Right hindlimb (tissue), 1 donor: ENCODE data around the gene C5AR1.
"Not testable (repeated sequence)": the region's sequence is repeated elsewhere in the genome, so short reads cannot be mapped to it uniquely, and the experiment has no call there.

Experiments used
- DNase-seq: peaks from one replicate; pipeline ENCODE4 v3.0.0-alpha.2; 2018

The C5AR1 gene

DNA sequence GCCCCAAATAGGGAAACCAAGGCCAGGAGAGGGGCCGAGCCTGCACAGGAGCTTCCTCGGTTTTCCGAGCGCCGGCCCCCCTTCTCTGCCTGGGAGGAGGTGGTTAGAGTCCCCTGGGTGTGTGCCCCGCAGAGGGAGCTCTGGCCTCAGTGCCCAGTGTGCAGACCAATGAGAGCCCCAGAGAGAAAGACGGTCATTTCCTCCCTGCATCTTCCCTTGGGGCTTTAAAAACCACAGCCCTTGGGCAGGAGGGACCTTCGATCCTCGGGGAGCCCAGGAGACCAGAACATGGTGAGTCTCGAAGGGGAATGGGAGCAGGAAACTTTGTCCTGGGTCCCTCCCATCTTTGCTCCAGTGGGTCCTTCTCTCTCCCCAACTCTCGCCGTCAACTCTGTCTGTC is at the start of gene C5AR1:
Gene C5AR1, plus strand, starts transcription at position 254 of the 400 bp plus-strand sequence. Its CDS starts 35 bp downstream, at position 289.
- DNase-seq = no peak

DNA sequence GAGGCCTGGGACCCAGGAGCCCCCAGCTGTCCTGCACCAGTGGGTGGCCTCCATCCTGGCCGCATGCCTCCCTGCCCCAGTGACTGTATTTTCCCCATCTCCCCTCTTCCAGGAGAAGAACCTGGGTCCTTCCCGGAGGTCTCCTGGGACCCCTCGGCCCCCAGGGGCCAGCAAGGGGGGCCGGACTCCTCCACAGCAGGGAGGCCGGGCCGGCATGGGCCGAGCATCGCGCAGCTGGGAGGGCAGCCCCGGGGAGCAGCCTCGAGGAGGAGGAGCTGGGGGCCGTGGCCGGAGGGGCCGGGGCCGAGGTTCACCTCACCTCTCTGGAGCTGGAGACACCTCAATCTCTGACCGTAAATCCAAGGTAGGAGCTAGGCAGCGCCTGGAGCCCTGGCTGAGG is 49.2 kb upstream of the C5AR1 start:
- DNase-seq = no peak

DNA sequence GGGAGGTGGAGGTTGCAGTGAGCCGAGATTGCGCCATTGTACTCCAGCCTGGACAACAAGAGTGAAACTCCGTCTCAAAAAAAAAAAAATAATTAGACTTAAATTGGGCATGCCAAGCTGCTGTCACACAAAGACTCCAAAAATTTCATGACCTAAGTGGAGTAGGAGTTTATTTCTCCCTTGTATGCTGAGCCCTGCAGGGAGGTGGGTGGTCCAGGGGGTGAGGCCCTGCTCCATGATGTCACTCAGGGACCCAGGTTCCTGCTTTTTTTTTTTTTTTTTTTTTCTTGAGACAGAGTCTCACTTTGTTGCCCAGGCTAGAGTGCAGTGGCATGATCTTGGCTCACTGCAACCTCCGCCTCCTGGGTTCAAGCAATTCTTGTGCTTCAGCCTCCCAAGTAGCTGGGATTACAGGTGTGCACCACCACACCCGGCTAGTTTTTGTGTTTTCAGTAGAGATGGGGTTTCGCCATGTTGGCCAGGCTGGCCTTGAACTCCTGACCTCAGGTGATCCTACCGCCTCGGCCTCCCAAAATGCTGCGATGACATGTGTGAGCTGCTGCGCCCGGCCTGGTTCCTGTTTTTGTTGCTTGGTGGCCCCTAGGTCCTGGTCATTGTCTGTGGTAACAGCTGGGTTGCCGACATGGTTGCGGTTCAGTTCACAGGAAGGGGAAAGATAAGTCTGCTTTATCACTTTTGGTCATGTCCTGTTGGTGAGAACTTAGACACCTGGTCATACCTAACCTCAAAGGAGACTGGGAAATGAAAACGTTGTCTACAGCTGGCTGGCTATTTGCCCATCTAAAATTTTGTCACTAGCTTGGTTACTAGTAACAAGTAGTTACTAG is 47.5 kb upstream of the C5AR1 start:
- DNase-seq = not testable (repeated sequence)

DNA sequence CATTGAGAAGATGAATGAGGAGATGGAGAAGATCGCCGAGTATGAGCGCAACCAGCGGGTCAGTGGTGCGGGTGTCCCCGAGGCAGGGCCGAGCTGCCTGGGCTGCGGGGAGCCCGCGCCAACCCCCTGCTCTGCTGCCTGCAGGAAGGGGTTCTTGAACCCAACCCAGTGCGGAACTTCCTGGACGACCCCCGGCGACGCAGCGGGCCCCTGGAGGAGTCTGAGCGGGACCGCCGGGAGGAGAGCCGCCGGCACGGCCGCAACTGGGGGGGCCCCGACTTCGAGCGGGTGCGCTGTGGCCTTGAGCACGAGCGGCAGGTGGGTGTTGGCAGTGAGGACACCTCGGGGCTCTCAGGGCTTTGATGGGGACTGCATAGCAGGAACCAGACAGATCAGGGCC is 45.0 kb upstream of the C5AR1 start:
- DNase-seq = no peak

DNA sequence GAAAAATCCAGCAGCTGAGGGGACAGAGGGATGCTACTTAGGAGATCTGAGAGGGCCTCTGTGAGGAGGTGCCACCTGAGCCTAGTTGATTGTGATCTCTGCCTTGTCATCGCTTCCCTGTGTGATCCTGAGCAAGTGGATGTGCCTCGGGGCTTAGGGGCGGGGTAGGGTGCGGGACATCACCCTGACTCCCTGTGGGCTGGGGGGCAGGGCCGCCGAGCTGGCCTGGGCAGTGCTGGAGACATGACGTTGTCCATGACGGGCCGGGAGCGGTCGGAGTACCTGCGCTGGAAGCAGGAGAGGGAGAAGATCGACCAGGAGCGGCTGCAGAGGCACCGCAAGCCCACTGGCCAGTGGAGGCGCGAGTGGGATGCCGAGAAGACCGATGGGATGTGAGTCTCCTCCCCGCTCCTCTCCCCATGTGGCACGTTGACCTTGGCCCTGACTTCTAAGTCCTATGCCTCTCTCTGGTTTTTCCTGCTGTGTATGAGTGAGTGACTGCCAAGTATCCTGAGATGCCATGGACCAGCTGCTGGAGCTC is 43.2 kb upstream of the C5AR1 start:
- DNase-seq = no peak

DNA sequence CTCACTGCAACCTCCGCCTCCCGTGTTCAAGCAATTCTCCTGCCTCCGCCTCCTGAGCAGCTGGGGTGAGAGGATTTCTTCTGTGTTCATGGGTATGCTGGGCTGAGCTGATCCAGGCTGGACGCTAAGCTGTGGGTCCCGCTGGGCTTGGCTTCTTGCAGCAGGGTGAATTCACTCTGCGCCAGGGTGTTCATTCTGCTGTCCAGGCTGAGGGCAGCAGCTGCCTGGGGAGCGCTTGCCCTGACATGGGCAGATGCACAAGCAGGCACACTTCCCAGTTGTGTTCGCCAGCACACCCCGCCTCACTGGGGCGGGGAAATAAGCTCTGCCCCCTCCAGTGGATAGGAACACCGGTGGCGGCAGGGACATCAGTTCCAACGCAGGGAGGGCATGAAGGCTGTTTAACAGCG is 42.3 kb upstream of the C5AR1 start:
- no peak for DNase-seq

DNA sequence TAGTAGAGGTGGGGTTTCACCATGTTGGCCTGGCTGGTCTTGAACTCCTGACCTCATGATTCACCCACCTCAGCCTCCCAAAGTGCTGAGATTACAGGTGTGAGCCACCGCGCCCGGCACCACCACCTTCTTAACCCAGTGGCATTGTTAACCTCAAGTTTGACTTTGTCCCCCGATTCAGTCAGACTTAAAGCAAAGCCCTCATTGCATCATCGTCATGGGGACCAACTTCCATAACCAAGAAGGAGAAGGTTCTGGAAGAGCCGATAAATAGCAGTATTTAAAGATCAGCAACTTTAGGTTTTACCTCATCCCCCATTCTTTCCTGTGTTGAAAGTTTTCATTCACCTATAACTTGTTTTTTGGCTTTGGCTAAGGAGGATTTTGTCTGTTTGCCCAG is 41.6 kb upstream of the C5AR1 start:
- no peak for DNase-seq

DNA sequence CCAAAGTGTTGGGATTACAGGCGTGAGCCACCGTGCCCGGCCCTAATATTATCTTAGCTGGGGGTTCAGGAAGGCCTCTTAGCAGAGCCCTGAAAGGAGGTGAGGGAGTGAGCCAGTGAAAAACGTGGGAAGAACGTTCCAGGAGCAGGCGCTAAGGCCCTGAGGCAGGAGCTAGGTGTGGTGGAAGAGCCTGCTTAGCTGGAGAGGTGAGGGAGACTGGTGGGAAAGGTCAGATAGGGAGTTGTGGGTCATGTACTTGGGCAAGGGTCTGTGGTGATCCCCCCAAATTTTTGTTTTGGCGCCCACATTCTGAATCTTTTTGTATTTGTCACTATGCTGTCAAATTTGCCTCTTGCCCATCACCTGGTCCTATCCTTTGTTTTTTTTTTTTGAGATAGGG is 40.1 kb upstream of the C5AR1 start:
- no peak for DNase-seq

DNA sequence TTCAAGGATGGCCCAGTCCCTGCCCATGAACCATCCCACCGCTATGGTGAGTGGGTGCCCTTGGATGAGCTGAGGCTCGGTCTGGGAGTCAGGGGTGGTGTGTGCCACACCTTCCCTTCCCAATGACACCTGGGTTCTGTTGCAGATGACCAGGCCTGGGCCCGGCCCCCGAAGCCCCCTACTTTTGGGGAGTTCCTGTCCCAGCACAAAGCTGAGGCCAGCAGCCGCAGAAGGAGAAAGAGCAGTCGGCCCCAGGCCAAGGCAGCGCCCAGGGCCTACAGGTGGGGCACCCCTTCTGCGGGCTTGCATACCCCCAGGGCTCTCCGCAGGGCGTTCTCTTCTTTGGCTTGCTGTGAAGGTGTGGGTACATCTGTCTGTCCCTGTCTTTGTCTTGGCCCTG is 39.3 kb upstream of the C5AR1 start:
- DNase-seq = no peak

DNA sequence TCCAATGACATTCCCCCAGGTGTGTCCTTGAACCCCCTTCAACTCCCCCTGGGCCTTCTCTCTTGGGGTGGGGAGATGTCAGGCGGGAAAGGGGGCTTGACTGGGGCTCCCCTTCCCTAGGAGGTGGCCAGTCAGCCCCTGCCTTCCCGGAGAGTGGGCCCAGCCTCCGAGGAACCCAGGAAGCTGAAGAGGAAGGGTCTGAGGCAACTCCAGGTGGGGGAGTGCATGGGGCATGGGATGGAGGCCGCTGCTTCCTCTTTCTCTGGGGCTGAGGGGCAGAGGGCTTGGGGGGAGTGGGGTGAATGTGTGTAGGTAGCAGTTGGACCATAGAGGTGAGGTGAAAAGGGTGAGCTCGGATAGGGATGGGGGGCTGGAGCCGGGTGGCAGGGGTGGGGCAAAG is 37.7 kb upstream of the C5AR1 start:
- DNase-seq = no peak

DNA sequence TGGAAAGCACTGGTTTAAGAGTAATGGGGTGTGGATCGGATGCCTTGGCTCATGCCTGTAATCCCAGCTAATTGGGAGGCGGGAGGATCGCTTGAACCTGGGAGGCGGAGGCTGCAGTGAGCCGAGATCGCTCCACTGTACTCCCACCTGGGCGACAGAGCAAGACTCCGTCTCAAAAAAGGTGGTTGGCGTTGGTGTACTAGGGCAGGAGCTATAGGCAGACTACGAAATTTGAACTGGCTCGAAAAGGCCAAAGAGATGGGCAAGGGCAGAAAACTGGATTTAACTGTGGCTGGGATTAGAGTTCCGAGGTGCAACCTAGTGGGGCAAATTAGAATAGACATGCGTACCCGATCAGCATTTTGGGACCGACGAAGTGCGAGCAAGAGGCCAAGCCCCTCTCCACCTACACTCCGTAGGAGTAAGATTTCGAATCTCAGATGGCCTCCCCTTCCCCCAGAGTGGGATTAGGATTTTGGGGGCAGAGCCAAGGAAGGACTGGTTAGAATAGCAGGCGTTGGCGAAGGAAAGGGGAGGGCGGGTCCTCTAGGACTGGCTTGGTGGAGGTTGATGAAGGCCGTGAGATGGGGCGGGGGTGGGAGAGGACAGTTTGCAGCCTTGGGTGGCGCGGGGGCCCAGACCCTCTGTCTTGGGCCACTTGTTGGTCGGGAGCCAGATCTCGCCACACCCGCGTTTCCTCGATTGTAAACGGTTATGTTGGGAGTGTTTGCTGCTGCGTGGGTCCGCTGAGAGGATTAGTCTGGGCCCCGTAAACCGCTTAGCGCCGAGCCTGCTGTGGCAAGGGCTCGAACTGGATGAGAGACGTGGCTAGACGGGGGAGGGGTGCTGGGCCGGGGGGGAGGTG is 37.0 kb upstream of the C5AR1 start:
- DNase-seq = peak; percentile 76

DNA sequence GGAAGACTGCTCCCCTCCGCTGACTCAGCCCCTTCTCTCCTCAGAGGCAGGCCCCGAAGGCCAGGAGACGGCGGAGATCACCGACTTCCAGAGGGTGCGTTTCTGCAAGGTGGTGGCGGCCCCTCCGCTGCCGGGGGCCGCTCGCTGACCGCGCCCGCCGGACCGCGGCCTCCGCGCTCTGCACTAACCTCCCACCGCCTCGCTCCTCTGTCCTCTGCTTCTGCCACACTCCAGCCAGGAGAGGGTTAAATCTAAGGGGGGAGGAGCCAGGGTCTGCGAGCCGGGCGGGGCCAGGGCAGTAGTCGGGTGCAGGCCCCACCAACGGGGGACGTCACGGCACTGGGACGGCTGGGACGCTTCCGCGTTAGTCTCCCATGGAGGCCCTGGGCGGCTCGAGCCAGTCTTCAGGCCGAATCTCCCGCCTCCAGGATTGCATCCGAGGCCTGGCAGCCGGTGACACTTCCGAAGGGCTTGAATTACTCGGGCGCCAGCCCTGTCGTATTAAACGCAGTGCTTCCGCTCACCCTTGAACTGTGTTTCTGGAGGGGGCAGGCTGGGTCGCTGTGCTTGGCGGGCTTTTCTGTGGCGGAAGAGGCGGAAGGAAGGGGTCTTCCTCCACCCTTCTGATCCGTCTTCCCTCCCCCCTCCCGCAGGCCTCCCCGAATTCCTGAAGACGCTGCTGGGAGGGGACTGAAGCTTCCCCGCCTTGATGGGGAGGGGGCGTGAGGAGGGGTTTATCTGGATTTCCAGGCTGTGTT is 36.2 kb upstream of the C5AR1 start:
- DNase-seq = peak; percentile 97

DNA sequence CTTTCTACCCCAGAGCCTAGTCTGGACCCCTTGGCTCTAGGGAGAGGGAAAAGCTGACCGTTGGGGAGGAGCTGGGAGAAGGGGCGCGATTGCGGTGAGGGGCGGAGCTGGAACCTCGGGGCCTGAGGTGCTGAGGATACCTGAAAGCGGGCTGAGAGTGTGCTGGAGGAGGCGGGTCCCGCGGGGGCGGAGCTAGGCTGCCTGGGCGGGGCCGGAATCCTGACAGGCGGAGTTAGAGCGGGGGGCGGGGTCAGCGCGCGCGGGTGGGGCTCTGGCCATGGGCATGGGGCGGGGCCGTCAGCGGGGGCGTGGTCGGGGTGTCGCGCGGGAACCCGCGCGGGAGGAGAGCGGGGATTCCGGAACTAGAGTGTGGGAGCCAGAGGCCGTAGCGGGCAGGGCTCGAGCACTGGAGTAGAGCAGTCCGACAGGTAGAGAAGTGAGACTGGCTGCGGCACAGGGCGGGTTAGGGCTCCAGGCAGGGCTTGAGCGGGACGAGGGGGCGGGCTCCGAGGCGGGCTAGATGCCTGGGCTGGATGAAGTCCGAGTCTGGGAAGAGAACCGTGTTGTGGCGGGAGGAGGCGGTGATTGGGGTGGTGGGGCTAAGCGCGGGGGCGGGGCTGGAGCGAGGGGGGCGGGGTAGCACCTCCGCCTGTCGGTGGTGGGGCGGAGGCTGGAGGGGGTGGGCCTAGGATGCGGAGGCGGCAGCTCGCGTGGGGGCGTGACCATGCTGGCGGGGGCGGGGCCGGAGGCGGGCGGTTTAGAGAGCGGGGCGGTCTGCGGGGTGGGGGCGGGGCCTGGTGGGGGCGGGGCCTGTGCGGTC is 35.4 kb upstream of the C5AR1 start, which contains the start of gene INAFM1:
Gene INAFM1, plus strand, starts transcription at position 815 of the 820 bp plus-strand sequence. CDS start 35 bp downstream, outside the sequence.
- DNase-seq = peak; percentile 98

DNA sequence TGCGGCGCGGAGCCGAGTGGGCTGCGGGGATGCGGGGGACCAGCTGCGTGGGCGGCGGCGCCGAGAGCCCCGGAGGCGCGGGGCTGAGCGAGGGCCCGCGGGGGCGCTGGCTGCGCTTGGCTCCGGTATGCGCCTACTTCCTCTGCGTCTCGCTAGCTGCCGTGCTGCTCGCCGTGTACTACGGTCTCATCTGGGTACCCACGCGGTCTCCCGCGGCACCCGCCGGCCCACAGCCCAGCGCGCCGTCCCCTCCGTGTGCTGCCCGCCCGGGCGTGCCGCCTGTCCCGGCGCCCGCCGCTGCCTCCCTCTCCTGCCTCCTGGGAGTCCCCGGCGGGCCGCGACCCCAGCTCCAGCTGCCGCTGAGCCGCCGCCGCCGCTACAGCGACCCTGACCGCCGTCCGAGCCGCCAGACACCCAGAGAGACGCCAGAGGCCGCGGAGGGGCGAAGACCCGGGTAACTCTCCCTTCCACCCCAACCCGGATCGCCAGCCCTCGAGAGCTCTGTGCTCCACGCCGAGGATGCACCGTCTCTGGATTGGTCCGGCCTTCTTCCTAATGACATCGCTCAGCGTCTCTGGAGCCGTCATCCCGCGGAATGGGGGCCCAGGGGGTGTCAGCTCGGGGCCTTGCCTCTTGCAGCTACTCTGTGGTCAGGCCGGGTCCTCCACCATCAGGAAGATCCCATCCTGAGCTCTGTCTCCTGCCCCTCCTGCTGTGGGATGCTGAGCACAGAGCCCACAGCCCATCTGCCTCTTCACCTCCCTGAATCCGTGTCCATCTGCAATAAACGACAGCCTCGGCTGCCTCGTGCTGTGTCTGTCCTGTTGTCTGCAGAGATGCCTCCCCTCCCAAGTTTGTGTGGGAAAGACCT is 34.5 kb upstream of the C5AR1 start:
- DNase-seq = peak; percentile 61

DNA sequence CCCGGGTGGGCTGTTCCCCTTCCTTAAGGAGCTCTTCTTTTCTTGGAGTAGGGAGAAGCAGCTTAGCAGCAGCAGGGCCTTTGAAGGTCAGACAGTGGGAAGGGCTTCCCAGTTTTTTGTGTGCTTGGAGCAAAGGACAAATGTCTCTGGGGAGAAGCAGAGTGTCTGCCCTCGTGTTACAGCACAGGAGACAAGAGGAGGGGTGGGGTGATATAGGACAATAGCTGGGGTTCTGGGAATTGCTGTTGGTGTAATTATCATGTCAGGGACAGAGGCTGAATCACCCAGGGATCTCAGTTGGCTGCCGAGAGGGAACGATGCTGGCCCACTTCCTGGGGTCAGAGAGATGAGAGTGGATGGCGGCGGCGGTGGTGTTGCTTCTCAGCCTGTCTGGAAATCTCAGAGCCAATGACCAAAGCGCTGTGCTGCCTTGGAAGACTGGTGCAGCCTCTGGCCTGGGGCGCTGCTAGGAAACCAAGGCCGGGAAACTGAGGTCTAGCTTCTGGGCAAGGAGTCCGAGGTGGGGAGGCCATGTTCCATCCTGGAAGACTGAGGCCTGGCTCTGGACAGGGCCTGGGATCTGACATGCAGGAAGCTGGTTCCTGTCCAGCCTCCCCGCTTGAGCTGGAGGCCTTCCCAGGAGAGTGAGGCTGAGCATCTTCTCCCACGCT is 33.7 kb upstream of the C5AR1 start:
- DNase-seq = no peak

DNA sequence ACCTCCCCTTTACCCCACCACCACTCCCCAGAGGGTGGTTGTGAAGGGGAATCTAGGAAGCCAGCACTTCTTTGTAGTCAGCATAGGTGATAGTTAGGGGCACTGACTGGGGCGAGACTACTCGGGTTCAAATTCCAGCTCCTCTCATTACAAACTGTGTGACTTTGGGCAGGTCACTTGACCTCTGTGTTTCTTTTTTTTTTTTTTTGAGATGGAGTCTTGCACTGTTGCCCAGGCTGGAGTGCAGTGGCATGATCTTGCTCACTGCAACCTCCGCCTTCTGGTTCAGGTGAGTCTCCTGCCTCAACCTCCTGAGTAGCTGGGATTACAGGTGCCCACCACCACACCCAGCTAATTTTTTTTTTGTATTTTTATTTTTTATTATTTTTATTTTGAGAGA is 33.1 kb upstream of the C5AR1 start:
- DNase-seq = not testable (repeated sequence)

DNA sequence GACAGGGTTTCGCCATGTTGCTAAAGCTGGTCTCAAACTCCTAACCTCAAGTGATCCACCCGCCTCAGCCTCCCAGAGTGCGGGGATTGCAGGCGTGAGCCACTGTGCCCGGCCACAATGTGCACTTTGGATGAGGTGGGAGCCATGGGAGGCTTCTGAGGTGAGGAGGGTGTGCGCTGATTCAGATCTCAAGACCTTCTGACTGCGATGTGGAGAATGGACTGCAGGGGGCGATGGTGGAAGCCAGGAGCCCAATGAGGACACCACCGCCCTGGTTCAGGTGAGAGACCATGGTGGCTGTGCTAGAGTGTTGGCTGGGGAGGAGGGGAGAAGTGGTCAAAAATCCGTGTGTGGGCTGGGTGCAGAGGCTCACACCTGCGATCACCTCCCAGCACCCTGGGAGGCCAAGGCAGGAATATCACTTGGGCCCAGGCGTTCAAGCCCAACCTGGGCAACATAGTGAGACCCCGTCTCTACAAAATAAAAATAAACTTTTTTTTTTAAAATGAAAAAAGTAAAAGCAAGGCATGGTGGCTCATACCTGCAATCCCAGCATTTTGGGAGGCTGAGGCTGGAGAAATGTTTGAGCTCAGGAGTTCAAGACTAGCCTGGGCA is 29.4 kb upstream of the C5AR1 start:
- no peak for DNase-seq

DNA sequence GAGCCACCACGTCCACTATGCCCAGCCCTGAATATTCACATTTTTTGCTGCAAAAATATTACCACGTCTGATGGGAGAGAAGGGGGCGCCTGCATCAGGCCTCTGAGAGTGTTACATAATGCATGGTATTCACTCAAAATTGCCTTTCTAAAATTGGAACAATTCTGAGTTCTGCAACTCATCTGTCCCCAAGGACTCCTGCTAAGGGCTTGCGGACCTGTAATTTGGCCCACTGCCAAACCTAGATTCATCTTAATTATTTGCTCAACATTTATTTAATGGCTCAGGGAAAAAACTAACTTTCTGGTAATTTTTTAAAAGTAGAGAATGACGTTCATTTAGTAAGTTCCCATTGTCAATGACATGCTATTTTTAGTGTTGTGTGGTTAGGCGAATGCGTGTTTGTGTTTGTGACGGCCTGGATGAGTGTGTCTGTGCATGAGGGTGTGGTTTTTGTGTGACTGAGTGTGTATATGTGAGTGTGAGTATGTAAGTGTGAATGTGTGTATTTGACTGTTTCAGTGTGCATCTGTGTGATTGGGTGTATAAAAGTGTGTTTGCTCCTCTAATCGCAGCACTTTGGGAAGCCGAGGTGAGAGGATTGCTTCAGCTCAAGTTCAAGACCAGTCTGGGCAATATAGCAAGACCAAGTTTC is 26.1 kb upstream of the C5AR1 start:
- DNase-seq = no peak

DNA sequence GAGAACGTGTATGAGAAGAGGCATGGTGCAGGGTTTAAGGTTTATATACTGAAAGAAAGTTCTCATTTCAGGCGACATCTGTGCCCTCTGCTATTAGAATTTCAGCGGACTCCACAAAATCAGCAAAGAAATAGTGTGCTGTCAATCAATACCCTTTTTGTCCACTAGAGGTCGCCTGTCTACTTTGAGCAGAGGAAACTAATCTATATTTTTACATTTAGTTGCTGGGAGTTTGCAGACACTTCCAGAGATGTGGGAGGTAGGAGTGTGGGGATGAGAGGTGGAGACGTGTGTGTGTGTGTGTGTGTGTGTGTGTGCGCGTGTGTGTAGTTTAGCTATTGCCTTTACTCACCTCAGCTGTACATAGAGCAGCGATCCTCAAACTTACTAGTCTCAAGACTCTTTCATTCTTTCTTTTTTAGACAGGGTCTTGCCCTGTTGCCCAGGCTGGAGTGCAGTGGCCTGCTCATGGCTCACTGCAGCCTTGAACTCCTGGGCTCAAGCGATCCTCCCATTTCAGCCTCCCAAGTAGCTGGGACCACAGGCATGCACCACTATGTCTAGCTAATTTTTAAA is 25.2 kb upstream of the C5AR1 start:
- no peak for DNase-seq
